Stomach (tissue), 4 donors: ENCODE results near the gene STARD3.
A peak's percentile ranks its signal among the peaks of the same experiment; 100 is the strongest.

Experiments used
- CTCF ChIP-seq, 7 experiments: fragments of 450-650 bp in 4 of 7; fragments of 200-600 bp in 3 of 7; sonication (generic) in 3 of 7; IDR thresholded peaks; one replicate each; pipeline ENCODE4 v1.5.1; 2016 to 2019; ENCODE audit warnings: antibody characterized with exemption in 7 of 7, control low read depth in 2 of 7, mild to moderate bottlenecking in 1 of 7
- POLR2AphosphoS5 ChIP-seq, 3 donors: sonication (generic); formaldehyde crosslinking; IDR thresholded peaks; one replicate each; pipeline ENCODE4 v1.6.1; 2016; ENCODE audit warnings: antibody characterized with exemption in 3 of 3

- TF ChIP-seq CTCF (IDR thresholded peaks at IDR 0.05) (peak in 5 of 7 experiments; percentile 88 to 95 (median 92)), POLR2AphosphoS5 (IDR thresholded peaks at IDR 0.05) (peak in 1 of 3 donors; percentile 44)
These were observed 13.5 kb upstream of the STARD3 start for GRCh38 chr17:39623356-39623950.
